ENCODE data around the gene PSMB1.
"Not testable (repeated sequence)": the region's sequence is repeated elsewhere in the genome, so short reads cannot be mapped to it uniquely, and the experiment has no call there.

Gene PSMB1

GRCh38 chr6:170535004-170535403 is 18.1 kb downstream of the PSMB1 start:
- DNase-seq (ENCODE audit: low spot score) = no peak

- DNase-seq (ENCODE audit: low spot score) = no peak
Observed at GRCh38 chr6:170533792-170534191, 19.3 kb downstream of the PSMB1 start.

GRCh38 chr6:170532867-170533488 is 20.1 kb downstream of the PSMB1 start:
- DNase-seq (ENCODE audit: low spot score) = no peak

GRCh38 chr6:170529839-170530469 is 23.2 kb downstream of the PSMB1 start:
- DNase-seq (ENCODE audit: low spot score) = peak; percentile 73

GRCh38 chr6:170527995-170528394 is 25.1 kb downstream of the PSMB1 start:
- DNase-seq (ENCODE audit: low spot score) = not testable (repeated sequence)

DNA sequence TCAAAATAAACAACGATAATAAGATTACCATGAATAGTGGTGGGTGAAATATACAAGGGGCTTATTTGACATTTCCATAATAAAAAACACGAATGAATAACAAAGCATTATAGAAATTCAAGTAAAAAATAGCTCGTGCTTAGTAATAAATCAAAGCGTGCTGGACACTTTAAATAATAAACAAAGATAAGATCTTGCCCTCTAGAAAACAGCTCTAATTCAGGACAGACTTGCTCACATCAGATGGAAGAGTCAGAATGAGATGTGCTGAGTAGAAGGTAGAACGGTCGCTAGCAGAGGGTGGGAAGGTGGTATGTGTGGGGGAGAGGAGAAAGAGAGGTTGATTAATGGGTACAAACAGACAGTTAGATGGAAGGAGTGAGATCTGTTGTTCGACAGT is 27.3 kb downstream of the PSMB1 start:
- no peak for DNase-seq (ENCODE audit: low spot score)

DNA sequence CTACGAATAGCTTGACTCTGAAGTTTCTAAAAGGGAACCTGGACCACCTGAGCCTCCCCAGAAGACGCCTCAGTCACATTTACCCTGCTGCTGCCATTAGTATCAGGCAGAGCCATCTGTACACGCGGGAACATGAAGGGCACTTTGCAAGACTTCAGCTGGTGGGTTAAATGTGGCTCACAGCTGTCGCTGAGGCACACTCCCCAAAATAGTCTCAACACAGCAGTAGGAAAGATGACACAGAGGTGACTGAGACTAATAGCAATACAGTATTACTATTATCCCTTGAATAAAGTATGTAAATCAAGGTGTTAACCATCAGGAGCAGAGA is 29.0 kb downstream of the PSMB1 start:
- DNase-seq (ENCODE audit: low spot score) = no peak

GRCh38 chr6:170523256-170524171 is 29.6 kb downstream of the PSMB1 start:
- no peak for DNase-seq (ENCODE audit: low spot score)

DNA sequence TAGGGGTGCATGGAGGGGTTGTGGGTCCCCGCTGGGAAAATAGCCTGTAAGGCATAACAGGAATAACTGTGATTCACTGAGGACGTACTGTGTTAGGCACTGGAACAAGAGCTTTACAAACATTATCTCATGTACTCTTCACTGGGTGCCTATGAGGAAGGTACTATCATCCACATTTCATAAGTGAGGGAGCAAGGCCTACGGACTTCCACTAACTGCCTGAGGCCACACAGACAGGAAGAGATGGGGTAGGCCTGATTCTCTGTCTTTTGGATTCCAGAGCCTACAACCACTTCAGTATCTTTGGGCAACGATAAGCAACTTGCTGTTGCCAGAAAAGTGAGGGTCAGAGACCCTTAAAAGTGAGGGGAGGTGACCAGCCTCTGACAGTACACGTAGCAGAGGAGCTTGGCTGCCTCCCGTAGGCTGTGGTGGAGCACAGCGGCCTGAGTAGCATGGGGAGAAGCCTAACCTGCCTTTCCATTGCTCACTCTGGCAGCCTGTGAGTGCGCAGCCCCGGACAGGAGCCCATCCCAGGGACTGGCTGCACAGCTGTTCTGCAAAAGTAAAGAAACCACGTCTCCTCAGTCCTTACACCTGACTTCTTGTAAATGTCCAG is 30.4 kb downstream of the PSMB1 start:
- DNase-seq (ENCODE audit: low spot score) = no peak

GRCh38 chr6:170516783-170517616 is 36.1 kb downstream of the PSMB1 start:
- peak; percentile 25 for DNase-seq (ENCODE audit: low spot score)

DNA sequence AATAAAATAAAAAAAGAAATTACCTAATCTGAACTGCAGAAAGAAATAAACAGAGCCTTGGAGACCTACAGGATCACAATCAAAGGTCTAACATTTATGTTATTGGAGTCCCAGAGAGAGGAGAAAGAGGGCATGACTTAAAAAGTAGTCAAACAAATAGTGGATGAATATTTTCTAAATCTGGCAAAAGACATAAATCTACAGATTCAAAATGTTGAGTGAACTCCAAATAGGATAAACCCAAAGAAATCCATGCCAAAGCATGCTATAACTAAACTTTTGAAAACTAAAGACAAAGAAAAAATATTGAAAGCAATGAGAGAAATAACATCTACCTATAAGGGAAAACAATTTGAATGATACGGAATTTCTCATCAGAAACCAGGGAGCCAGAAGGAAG is 38.2 kb downstream of the PSMB1 start:
- no peak for DNase-seq (ENCODE audit: low spot score)

GRCh38 chr6:170512249-170512648 is 40.9 kb downstream of the PSMB1 start:
- no peak for DNase-seq (ENCODE audit: low spot score)

GRCh38 chr6:170510631-170511030 is 42.5 kb downstream of the PSMB1 start:
- DNase-seq (ENCODE audit: low spot score) = no peak

- DNase-seq (ENCODE audit: low spot score) = no peak
Observed at GRCh38 chr6:170509723-170510018, 43.4 kb downstream of the PSMB1 start.

DNA sequence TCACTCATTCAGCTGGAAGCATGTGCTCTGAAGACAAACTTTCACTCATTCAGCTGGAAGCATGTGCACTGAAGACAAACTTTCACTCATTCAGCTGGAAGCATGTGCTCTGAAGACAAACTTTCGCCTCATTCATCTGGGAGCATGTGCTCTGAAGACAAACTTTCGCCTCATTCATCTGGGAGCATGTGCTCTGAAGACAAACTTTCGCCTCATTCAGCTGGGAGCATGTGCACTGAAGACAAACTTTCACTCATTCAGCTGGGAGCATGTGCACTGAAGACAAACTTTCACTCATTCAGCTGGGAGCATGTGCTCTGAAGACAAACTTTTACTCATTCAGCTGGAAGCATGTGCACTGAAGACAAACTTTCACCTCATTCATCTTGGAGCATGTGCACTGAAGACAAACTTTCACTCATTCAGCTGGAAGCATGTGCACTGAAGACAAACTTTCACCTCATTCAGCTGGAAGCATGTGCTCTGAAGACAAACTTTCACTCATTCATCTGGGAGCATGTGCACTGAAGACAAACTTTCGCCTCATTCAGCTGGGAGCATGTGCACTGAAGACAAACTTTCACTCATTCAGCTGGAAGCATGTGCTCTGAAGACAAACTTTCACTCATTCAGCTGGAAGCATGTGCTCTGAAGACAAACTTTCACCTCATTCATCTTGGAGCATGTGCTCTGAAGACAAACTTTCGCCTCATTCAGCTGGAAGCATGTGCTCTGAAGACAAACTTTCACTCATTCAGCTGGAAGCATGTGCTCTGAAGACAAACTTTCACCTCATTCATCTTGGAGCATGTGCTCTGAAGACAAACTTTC is 44.0 kb downstream of the PSMB1 start:
- not testable (repeated sequence) for DNase-seq (ENCODE audit: low spot score)

DNA sequence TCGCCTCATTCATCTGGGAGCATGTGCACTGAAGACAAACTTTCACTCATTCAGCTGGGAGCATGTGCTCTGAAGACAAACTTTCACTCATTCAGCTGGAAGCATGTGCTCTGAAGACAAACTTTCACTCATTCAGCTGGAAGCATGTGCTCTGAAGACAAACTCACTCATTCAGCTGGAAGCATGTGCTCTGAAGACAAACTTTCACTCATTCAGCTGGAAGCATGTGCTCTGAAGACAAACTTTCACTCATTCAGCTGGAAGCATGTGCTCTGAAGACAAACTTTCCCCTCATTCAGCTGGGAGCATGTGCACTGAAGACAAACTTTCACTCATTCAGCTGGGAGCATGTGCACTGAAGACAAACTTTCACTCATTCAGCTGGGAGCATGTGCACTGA is 44.8 kb downstream of the PSMB1 start:
- DNase-seq (ENCODE audit: low spot score) = not testable (repeated sequence)

DNA sequence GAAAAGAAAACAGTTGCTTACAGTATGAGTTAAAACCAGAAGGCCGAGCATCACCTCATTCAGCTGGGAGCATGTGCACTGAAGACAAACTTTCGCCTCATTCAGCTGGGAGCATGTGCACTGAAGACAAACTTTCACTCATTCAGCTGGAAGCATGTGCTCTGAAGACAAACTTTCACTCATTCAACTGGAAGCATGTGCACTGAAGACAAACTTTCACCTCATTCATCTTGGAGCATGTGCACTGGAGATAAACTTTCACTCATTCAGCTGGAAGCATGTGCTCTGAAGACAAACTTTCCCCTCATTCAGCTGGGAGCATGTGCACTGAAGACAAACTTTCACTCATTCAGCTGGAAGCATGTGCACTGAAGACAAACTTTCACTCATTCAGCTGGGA is 45.4 kb downstream of the PSMB1 start:
- not testable (repeated sequence) for DNase-seq (ENCODE audit: low spot score)

DNA sequence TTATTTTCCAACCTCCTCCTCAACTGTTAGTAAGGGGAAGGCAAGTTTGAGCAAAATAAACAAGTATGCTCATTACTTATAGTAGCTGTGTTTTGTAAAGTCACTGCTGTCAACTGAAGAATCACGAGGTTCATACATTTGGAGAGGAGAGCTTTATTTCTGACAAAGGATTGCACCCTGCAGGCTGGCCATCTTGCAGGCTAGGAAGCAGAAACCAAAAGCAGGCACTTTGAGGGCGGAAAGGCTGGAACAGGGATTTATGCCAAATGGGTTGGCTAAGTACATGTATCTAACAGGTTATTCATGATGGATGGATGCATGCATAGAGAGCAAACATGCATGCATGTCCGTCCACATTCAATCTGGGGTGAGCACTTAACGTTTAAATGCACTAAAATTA is 46.7 kb downstream of the PSMB1 start:
- DNase-seq (ENCODE audit: low spot score) = no peak

DNA sequence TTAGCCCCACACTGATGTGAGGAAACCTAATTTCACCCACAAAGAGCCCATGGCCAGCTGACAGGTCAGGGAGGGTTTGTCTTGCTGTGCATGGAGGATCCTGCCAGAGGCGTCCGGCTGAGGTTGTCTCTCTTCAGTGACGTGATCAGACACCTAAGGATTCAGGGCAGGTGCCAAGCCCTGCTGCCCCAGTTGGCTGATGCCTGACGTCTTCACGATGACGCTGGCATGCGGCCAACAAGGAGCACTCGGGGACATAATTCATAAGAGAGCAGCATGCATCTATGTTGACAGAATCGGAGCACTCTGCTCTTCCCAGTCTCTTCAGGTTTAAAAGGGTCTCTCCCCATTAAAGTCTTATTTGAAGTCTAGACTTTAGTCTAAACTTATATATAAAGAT is 47.8 kb downstream of the PSMB1 start:
- no peak for DNase-seq (ENCODE audit: low spot score)

DNA sequence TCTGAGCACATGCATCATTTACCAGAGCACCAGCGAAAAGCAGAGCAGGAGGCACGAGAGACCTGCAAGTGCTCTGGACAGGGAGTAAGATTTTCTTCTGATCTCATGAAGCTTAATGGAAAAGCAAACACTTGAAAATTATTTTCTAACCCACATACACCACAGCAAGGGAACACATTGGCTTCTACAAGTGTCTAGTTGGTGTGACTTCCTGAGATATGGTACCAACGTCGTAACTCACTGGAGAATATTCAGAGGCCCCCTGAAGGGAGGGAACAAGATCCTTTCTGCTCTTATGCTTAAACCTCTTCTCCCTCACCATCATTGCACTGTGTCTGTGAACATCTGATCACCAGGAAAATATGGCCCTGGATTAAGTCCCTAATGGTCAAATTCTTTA is 48.6 kb downstream of the PSMB1 start:
- no peak for DNase-seq (ENCODE audit: low spot score)

- DNase-seq (ENCODE audit: low spot score) = no peak
Observed at GRCh38 chr6:170503414-170503761, 49.7 kb downstream of the PSMB1 start.
